Stimulated activated CD4-positive, alpha-beta T cell treated with anti-CD3 and anti-CD28 coated beads, Interleukin-15, amount 100 ng/mL, for 1 hour (primary cell): Measurements from ENCODE around the gene BCL2L14.
A peak's percentile ranks its signal among the peaks of the same experiment; 100 is the strongest.

ENCODE experiments used
- DNase-seq, 2 donors: peaks; one replicate each; pipeline ENCODE4 v3.0.0-alpha.2; 2020; ENCODE audit warnings: low read depth in 1 of 2, low spot score in 1 of 2

The BCL2L14 gene

DNA sequence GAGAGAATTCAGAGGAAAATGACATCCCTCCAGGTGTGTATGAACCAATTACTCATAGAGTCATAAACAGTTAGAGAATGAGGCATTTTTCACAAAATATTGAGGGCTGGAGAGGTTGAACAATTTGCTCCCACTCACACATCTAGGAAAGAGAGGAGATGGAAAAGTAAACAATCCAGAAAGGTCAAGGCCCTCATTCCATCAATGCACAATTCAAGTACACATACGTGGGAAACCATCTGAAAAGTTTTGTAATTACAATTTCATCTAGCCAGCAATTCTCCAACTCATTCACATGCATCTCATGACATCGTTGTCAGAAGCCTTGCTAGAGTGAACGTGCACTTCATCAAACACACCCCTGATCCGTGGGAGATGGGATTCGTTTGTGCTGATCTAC is 15.7 kb upstream of the BCL2L14 start:
- no peak for DNase-seq

- DNase-seq: no peak
Observed at GRCh38 chr12:12056951-12057350, 13.8 kb upstream of the BCL2L14 start.

DNA sequence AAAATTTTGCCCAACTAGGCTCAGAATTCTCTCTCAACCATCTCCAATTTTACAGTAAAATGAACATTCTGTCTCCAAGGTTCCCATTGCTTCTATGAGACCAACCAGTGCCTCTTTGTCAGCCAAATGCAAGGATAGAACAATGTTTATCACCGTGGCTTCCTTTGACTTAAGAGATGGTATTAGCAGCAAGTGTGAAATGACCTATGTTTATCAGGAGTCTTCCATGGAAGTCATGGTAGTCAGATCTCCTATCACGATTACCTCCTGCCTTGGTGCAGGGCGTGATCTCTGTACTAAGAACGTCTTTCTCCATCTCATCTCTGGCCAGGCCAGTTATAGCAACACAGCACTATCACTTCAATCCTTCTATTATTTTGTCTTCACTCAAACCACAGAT is 6.1 kb upstream of the BCL2L14 start:
- no peak for DNase-seq

- DNase-seq: no peak
Observed at GRCh38 chr12:12068751-12069150, 2.0 kb upstream of the BCL2L14 start.

- no peak for DNase-seq
Observed at GRCh38 chr12:12069821-12070548, 754 bp upstream of the BCL2L14 start.

DNA sequence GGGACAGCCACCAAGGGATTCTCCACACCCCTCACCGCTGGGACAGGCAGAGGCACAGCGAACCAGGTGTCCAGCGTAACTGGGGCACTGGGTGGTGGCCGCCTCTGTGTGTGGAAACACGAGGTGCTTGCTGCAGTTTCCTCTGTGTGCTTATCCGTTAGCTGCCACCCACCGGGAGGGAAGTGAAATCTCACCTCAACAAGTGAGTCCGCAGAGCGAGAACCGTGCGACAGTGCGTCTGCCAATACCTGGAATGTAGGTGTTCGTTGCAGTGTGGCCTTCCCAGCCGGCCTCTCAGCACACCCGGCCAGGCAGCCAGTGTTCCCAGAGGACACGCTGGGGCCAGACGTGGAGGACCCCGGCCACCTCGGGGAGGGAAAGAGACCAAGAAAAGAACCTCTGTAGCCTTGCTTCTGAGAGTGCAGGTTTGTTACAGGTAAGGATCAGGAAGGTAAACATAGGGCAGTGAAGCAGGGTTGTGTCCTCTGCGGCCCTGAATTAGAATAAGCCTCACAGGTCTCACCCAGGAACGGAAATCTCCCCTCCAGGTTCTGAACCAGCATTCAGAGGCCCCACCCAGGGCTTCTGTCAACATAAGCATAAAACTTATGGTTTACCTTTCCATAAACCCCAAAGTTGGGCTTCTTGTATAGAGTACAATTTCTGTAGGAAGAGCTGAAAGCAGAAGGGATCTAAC is 1.5 kb downstream of the BCL2L14 start:
- peak in 1 of 2 donors; percentile 12 for DNase-seq

- DNase-seq: no peak
Observed at GRCh38 chr12:12079291-12079690, 8.6 kb downstream of the BCL2L14 start.

GRCh38 chr12:12081836-12082497 is 11.2 kb downstream of the BCL2L14 start:
- DNase-seq: no peak

GRCh38 chr12:12083688-12084087 is 12.9 kb downstream of the BCL2L14 start:
- no peak for DNase-seq

DNA sequence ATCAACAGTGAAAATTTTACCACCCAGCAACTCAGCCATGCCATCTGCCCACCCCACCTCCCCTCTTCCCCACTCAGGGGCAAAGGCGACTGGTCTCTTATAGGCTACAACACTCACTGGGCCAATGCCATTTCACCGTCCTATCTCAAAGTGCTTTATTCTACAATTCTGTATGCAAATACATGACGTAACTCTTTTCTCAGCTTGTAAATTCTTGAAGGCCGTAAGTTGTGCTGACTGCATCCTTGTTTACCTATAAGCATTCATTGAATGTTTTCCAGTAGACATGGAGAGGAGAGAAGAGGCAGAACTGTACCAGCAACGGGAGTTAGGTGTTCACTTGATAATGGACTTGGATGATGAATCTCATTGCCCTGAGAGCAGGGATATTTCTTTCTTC is 15.6 kb downstream of the BCL2L14 start:
- no peak for DNase-seq

GRCh38 chr12:12086973-12087692 is 16.4 kb downstream of the BCL2L14 start:
- DNase-seq: no peak

GRCh38 chr12:12087693-12088034 is 16.9 kb downstream of the BCL2L14 start:
- DNase-seq: no peak

- DNase-seq: no peak
Observed at GRCh38 chr12:12088147-12088546, 17.4 kb downstream of the BCL2L14 start.

DNA sequence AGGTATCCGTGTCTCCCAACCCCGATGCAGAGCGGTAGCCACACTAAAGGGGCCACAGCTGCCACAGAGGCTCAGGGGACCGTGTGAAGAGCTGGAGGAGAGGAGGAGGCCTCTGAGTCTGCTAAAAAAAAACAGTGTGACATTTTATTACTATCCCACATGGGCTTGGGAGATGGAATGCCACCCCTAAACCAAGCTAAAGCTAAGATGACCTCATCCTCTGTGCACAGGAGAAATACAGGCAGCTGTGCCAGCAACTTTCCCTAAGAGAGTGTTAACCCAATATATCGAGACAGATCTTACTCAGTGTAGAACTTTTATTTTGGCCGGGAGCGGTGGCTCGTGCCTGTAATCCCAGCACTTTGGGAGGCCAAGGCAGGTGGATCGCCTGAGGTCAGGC is 18.0 kb downstream of the BCL2L14 start:
- no peak for DNase-seq

DNA sequence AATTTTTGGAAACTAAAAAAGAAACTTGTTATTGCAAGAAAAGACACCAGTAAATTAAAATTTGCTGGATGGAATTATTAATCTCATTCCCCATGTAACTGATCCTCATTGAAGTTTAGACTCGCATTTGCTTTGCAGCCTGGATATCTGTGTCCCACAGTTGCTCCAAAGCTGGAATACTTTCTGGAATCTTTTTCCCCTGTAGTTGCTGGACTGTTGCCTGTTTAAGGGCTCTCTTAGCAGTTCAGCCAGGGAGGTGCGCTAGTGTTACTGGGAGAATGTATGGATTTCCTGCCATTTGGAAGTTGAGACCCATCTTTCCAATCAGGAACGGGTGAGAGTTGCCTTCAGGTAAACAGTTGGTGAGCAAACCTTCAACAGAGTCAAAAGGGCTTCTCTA is 20.3 kb downstream of the BCL2L14 start:
- no peak for DNase-seq

DNA sequence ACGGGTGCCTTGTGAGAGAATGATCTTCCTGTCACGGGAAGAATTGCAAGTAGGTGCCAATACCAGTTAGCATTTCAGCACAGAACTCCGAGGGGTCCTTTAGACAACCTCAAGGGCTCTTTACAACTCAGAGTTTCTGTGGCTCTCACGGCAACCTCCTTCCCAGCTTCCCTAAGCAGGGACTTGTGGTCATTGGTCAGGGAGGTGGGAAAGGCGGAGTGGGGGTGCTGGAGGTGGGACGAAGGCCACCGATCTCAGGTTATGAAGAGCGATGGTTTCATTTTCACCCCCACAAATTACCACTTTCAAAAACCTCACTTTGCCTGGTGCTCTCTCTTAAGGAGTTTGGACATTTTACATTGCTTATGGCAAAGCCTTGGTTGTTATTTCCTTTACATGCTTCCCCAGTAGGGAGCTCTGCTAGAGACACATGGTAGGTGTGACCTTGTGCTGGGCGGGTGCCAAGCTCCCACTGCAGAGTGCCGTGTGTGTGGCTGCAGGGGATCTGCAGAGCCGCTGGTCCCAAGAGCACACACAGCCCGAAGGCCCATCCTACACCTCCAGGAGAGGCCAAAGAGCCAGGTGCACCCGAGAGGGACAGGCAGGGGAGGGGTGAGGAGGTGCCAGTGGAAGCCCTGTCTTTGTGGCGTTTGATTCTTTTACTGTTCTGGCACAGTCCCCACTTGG is 21.4 kb downstream of the BCL2L14 start:
- no peak for DNase-seq

GRCh38 chr12:12094481-12094880 is 23.7 kb downstream of the BCL2L14 start:
- DNase-seq: no peak

DNA sequence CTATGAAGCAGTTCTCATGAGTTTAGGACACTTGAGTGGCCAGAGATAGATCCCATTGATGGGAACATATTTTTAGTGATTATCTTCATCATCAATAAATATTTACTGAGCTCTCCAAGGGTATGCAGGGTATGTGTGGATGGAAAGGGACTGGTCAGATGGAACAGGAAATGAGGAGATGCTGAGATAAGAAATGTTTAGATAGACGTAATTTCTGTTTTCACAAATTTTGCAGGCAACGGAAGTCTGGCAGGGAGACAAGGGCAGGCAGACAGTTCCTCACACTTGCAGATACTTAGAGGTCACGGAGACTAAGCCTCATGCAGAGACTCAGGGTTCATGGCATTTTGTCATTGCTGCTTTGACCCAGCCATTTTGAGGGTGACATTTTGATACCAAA is 24.3 kb downstream of the BCL2L14 start:
- no peak for DNase-seq

DNA sequence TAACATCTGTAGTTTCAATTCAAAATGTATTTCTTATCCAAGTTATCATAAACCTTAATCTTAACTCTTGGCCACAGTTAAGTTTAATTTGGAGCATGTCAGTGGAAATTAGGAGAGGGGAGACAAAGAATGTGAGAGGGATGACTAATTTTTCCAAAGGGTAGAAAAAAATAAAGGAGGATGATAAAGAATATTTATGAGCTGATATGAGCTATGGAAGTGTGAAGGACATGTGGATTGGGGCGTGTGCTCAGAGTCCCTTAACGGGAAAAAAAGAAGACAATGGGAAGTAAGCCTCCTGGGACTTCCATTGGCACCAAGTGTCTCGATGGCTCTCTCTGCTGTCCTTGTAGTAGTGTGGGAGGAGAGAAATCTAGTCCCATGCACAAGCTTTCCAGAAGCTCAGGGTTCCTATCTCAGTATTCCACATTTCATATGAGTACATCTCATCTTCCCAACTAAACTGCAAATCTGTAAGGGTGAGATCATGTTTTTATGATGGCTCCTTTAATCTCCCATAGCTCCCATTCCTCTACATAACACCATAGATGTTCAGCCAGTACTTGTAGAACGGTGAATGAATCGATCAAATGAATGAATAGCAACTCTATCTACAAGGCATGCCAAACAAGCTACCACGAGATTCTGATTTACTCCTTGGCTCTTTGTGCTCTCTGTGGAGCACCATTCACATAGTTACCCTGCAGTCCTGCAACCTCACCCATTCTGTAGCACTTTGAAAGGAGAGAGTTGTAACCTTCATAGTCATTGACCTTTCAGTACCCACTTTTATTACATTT is 27.4 kb downstream of the BCL2L14 start:
- no peak for DNase-seq

- DNase-seq: no peak
Observed at GRCh38 chr12:12098691-12099015, 27.9 kb downstream of the BCL2L14 start.

- DNase-seq: no peak
Observed at GRCh38 chr12:12099102-12099501, 28.4 kb downstream of the BCL2L14 start.
